ENCODE data around the gene PAQR4.
A peak's percentile ranks its signal among the peaks of the same experiment; 100 is the strongest.

Gene PAQR4

GRCh38 chr16:2981177-2981898 lies 12.2 kb downstream of the PAQR4 start:
- DNase-seq = no peak

- no peak for DNase-seq
Observed at GRCh38 chr16:2981899-2982250, 12.7 kb downstream of the PAQR4 start.

GRCh38 chr16:2982402-2982801 lies 13.3 kb downstream of the PAQR4 start:
- DNase-seq = no peak

GRCh38 chr16:2983706-2984136 lies 14.6 kb downstream of the PAQR4 start:
- no peak for DNase-seq

- DNase-seq = no peak
Observed at GRCh38 chr16:2985462-2985861, 16.3 kb downstream of the PAQR4 start.

- no peak for DNase-seq
Observed at GRCh38 chr16:2985893-2986355, 16.8 kb downstream of the PAQR4 start.

- DNase-seq = no peak
Observed at GRCh38 chr16:2986623-2987188, 17.6 kb downstream of the PAQR4 start.

GRCh38 chr16:2987286-2987685 lies 18.1 kb downstream of the PAQR4 start:
- no peak for DNase-seq

- no peak for DNase-seq
Observed at GRCh38 chr16:2987833-2988232, 18.7 kb downstream of the PAQR4 start.

GRCh38 chr16:2988590-2989099 lies 19.5 kb downstream of the PAQR4 start:
- DNase-seq = no peak

GRCh38 chr16:2990891-2991290 lies 21.7 kb downstream of the PAQR4 start:
- no peak for DNase-seq

GRCh38 chr16:2991566-2992261 lies 22.6 kb downstream of the PAQR4 start:
- no peak for DNase-seq

- DNase-seq = no peak
Observed at GRCh38 chr16:2992383-2993081, 23.4 kb downstream of the PAQR4 start.

- no peak for DNase-seq
Observed at GRCh38 chr16:2996298-2996697, 27.1 kb downstream of the PAQR4 start.

GRCh38 chr16:2999929-3000328 lies 30.8 kb downstream of the PAQR4 start:
- no peak for DNase-seq

GRCh38 chr16:3000540-3000939 lies 31.4 kb downstream of the PAQR4 start:
- no peak for DNase-seq

GRCh38 chr16:3001316-3001715 lies 32.2 kb downstream of the PAQR4 start:
- no peak for DNase-seq

- peak; percentile 90 for DNase-seq
Observed at GRCh38 chr16:3003582-3004270, 34.6 kb downstream of the PAQR4 start.

- no peak for DNase-seq
Observed at GRCh38 chr16:3004319-3004718, 35.2 kb downstream of the PAQR4 start.

- no peak for DNase-seq
Observed at GRCh38 chr16:3004781-3005284, 35.7 kb downstream of the PAQR4 start.

GRCh38 chr16:3007059-3007956 lies 38.2 kb downstream of the PAQR4 start:
- no peak for DNase-seq
